Left lung (tissue), 10 donors: ENCODE data around the gene PAM. TPM values are rescaled to one million over a fixed set of nuclear protein-coding genes. Genes with fewer than 3 reads are reported as not detected.

Experiments used
- ATAC-seq: fragments of 200-7000 bp; cut with Tn5 transposase; one replicate; pipeline ENCODE4 v1.9.1; 2020; ENCODE audit warnings: moderate library complexity
- DNase-seq, 4 donors: peaks; one replicate each; pipeline ENCODE4 v3.0.0-alpha.2; 2013 to 2020
- H3K27ac ChIP-seq, 2 donors: fragments of 200-600 bp; sonication (generic) in 1 of 2; one replicate each; pipeline versions ENCODE4 v1.5.0 to v1.8.0; 2020 to 2021
- H3K27me3 ChIP-seq, 2 donors: fragments of 200-600 bp; sonication (generic) in 1 of 2; one replicate each; pipeline versions ENCODE4 v1.5.0 to v1.8.0; 2020 to 2021
- H3K36me3 ChIP-seq, 2 donors: fragments of 200-600 bp; sonication (generic) in 1 of 2; one replicate each; pipeline versions ENCODE4 v1.5.0 to v1.8.0; 2020 to 2021
- H3K4me1 ChIP-seq, 2 donors: fragments of 200-600 bp; one replicate each; pipeline ENCODE4 v1.8.0; 2021
- H3K4me3 ChIP-seq, 2 donors: fragments of 200-600 bp; sonication (generic) in 1 of 2; one replicate each; pipeline versions ENCODE4 v1.5.0 to v1.8.0; 2020 to 2021; ENCODE audit warnings: mild to moderate bottlenecking in 1 of 2
- H3K9me3 ChIP-seq, 2 donors: fragments of 200-600 bp; sonication (generic) in 1 of 2; one replicate each; pipeline versions ENCODE4 v1.5.0 to v1.8.0; 2020 to 2021
- CTCF ChIP-seq, 2 donors: fragments of 200-600 bp; sonication (generic) in 1 of 2; IDR thresholded peaks; one replicate each; pipeline versions ENCODE4 v1.5.0 to v1.8.0; 2021; ENCODE audit warnings: antibody characterized with exemption in 2 of 2
- intact Hi-C, 2 donors: fragments of 100-400 bp; cut with DNase I; formaldehyde crosslinking; loops; one replicate each; pipeline versions ENCODE4 v1.11.2 to v1.14.2; 2022
- polyA plus RNA-seq, 6 donors: library from polyadenylated mRNA; unstranded; fragments of 120-200 nt; gene quantifications; one replicate each; pipeline ENCODE4 v1.2.1, GENCODE V29; 2013; ENCODE audit not compliant: insufficient read length in 6 of 6
- total RNA-seq, 2 donors: library from RNA; stranded (reverse); fragmentation: NEBNext Ultra II Directional; extraction: Animal tissue kit (Norgen Biotek cat#: 25700); gene quantifications; one replicate each; pipeline ENCODE4 v1.2.1, GENCODE V29; 2021
- donor health status: DM: no; HTN: yes; CAD: no.
- donor health status: DM: no; HTN: no; CAD: no.

PAM gene
- total and polyA plus RNA-seq, 8 donors = 93.3 to 427 (median 145) TPM

GRCh38 chr5:102850503-102850902 lies 95.4 kb downstream of the PAM start:
- DNase-seq (peak in 1 of 4 donors; percentile 45), ATAC-seq (no peak)
- no peak for TF ChIP-seq CTCF (IDR thresholded peaks at IDR 0.05)
- Histone ChIP-seq H3K9me3 (no peaks in the 10 kb centered on the region), H3K27me3 (no peaks in the 10 kb centered on the region), H3K4me1 (no peaks in the 10 kb centered on the region), H3K36me3 (no peaks in the 10 kb centered on the region), H3K4me3 (no peak overlapping the region), H3K27ac (no peak overlapping the region)
- intact Hi-C loops = no loop called here

- no peaks in the 10 kb centered on the region for H3K9me3 ChIP-seq
- intact Hi-C loops = no loop called here
- H3K4me3 ChIP-seq = no peak overlapping the region
- no peak for TF ChIP-seq CTCF (IDR thresholded peaks at IDR 0.05)
- H3K27ac ChIP-seq = no peak overlapping the region
- DNase-seq (no peak), ATAC-seq (no peak)
- H3K36me3 ChIP-seq = no peaks in the 10 kb centered on the region
- H3K27me3 ChIP-seq = no peaks in the 10 kb centered on the region
- H3K4me1 ChIP-seq = no peaks in the 10 kb centered on the region
Measured at GRCh38 chr5:102853680-102854079, 98.6 kb downstream of the PAM start.

GRCh38 chr5:102855681-102856388 lies 100.7 kb downstream of the PAM start:
- no peak for ATAC-seq
- intact Hi-C loops = no loop called here

GRCh38 chr5:102856389-102856777 lies 101.3 kb downstream of the PAM start:
- no peak for DNase-seq
- H3K4me1 ChIP-seq = no peaks in the 10 kb centered on the region
- TF ChIP-seq CTCF (IDR thresholded peaks at IDR 0.05) = no peak
- ATAC-seq = no peak
- H3K9me3 ChIP-seq = no peaks in the 10 kb centered on the region
- no peaks in the 10 kb centered on the region for H3K27me3 ChIP-seq
- no peaks in the 10 kb centered on the region for H3K36me3 ChIP-seq
- no peak overlapping the region for H3K4me3 ChIP-seq
- H3K27ac ChIP-seq = no peak overlapping the region
- intact Hi-C loops = no loop called here

More at GRCh38 chr5:102855681-102856388, 100.7 kb downstream of the PAM start:
- no peak for DNase-seq
- no peaks in the 10 kb centered on the region for H3K4me1 ChIP-seq
- no peaks in the 10 kb centered on the region for H3K27me3 ChIP-seq
- no peak overlapping the region for H3K27ac ChIP-seq
- H3K36me3 ChIP-seq = no peaks in the 10 kb centered on the region
- no peak for TF ChIP-seq CTCF (IDR thresholded peaks at IDR 0.05)
- H3K4me3 ChIP-seq = no peak overlapping the region
- H3K9me3 ChIP-seq = no peaks in the 10 kb centered on the region

- peak; percentile 44 for ATAC-seq
Measured at GRCh38 chr5:102857076-102857818, 102.1 kb downstream of the PAM start.

More at GRCh38 chr5:102857076-102857818, 102.1 kb downstream of the PAM start:
- Histone ChIP-seq H3K4me1 (no peaks in the 10 kb centered on the region), H3K27me3 (no peaks in the 10 kb centered on the region), H3K4me3 (no peak overlapping the region), H3K9me3 (no peaks in the 10 kb centered on the region), H3K27ac (no peak overlapping the region), H3K36me3 (no peaks in the 10 kb centered on the region)
- DNase-seq = no peak
- no peak for TF ChIP-seq CTCF (IDR thresholded peaks at IDR 0.05)
- intact Hi-C loops = no loop called here
